HepG2 (cell line): ENCODE results near the gene SYNE2. TPM values are rescaled to one million over a fixed set of nuclear protein-coding genes. Genes with fewer than 3 reads are reported as not detected.

Experiments
- ATAC-seq: fragments of 200-7000 bp; cut with Tn5 transposase; 3 replicates; pipeline ENCODE4 v1.9.1; 2020; ENCODE audit warnings: mild to moderate bottlenecking, moderate library complexity
- BruUV-seq: library from RNA; stranded (reverse); fragments of 400-500 nt; replicated peaks from 2 replicates; lab custom pipeline; 2021; lab: Mats Ljungman, UMichigan
- CTCF ChIA-PET: fragments of 300-600 bp; formaldehyde crosslinking; extraction: SDS; loops from one replicate; lab custom pipeline; 2021; ENCODE audit warnings: low total read pairs, inconsistent platforms, low intra/inter-chr PET ratio; lab: Yijun Ruan, JAX
- POLR2A ChIA-PET: fragments of 350-600 bp; sonication (Branson Sonifier 250); formaldehyde crosslinking; loops from one replicate; lab custom pipeline; 2020; ENCODE audit warnings: antibody characterized with exemption, inconsistent platforms; lab: Yijun Ruan, JAX
- DNase-seq: peaks from one replicate; pipeline ENCODE4 v3.0.0-alpha.2; 2015; ENCODE audit warnings: low spot score
- FAIRE-seq: peaks from 3 replicates; lab custom pipeline; 2011; peaks lifted over from hg19 to GRCh38; lab: Jason Lieb, UNC
- H2AFZ ChIP-seq: one replicate; pipeline ENCODE4 v1.6.1; 2011; ENCODE audit warnings: low read length, inconsistent platforms
- H3K27ac ChIP-seq: fragments of 300-600 bp; 3 replicates; pipeline ENCODE4 v1.8.0; 2011; ENCODE audit warnings: mixed run types, mild to moderate bottlenecking, mixed read lengths, low read length, inconsistent platforms; ENCODE audit not compliant: insufficient read depth; ENCODE audit errors: extremely low read length
- H3K27me3 ChIP-seq, 2 experiments: fragments of 200-600 bp in 1 of 2; 2 replicates in 1 of 2; 3 replicates in 1 of 2; pipeline versions ENCODE4 v1.6.0 to v1.8.0; 2011; ENCODE audit warnings: low read length in 2 of 2, mild to moderate bottlenecking in 2 of 2, moderate library complexity in 2 of 2, inconsistent platforms in 1 of 2; ENCODE audit not compliant: insufficient read depth in 2 of 2, control insufficient read depth in 1 of 2
- H3K36me3 ChIP-seq, 2 experiments: fragments of 200-600 bp in 1 of 2; replicated peaks in 1 of 2; 2 replicates in 1 of 2; 3 replicates in 1 of 2; pipeline versions ENCODE4 v1.5.1 to v1.8.0; 2011; ENCODE audit warnings: low read length in 2 of 2, inconsistent platforms in 1 of 2; ENCODE audit not compliant: insufficient read depth in 2 of 2, control insufficient read depth in 1 of 2
- H3K4me1 ChIP-seq: 2 replicates; pipeline ENCODE4 v1.5.1; 2012; ENCODE audit warnings: low read length, inconsistent platforms; ENCODE audit not compliant: insufficient read depth
- H3K4me2 ChIP-seq: 2 replicates; pipeline ENCODE4 v1.6.0; 2011; ENCODE audit warnings: low read depth, low read length, inconsistent platforms
- H3K4me3 ChIP-seq, 3 experiments: fragments of 200-600 bp in 1 of 3; sonication (generic), shearing (Covaris generic) in 1 of 3; replicated peaks in 1 of 3; 2 replicates each; pipeline ENCODE4 v1.5.1; 2011 to 2016; ENCODE audit warnings: low read length in 3 of 3, inconsistent platforms in 2 of 3, low read depth in 2 of 3, mild to moderate bottlenecking in 2 of 3, control low read depth in 1 of 3, mixed read lengths in 1 of 3; ENCODE audit not compliant: insufficient read depth in 1 of 3
- H3K79me2 ChIP-seq: one replicate; pipeline ENCODE4 v1.6.1; 2011; ENCODE audit warnings: low read length, inconsistent platforms; ENCODE audit not compliant: insufficient read depth
- H3K9ac ChIP-seq: 2 replicates; pipeline ENCODE4 v1.6.0; 2011; ENCODE audit warnings: mild to moderate bottlenecking, low read depth, low read length, inconsistent platforms; ENCODE audit not compliant: insufficient read depth
- H3K9me3 ChIP-seq: 2 replicates; pipeline ENCODE4 v1.5.1; 2012; ENCODE audit warnings: mild to moderate bottlenecking, low read length
- H4K20me1 ChIP-seq: 2 replicates; pipeline ENCODE4 v1.6.0; 2011; ENCODE audit warnings: inconsistent platforms, mild to moderate bottlenecking, low read length, moderate library complexity; ENCODE audit not compliant: insufficient read depth
- DNMT1 ChIP-seq: sonication (generic); formaldehyde crosslinking; IDR thresholded peaks from 2 replicates; pipeline ENCODE4 v1.5.1; 2020; ENCODE audit warnings: mild to moderate bottlenecking, missing genetic modification reagents
- FOXP1 ChIP-seq, 2 experiments: fragments of 450-650 bp in 1 of 2; IDR thresholded peaks; 2 replicates each; pipeline ENCODE4 v1.6.1; 2017 to 2018; ENCODE audit warnings: antibody characterized with exemption in 1 of 2
- HCFC1 ChIP-seq: fragments of 150-350 bp; IDR thresholded peaks from 2 replicates; pipeline ENCODE4 v1.6.1; 2014; ENCODE audit warnings: low read depth, low read length
- PRMT3 ChIP-seq: sonication (generic); formaldehyde crosslinking; IDR thresholded peaks from 2 replicates; pipeline ENCODE4 v1.8.1; 2022; ENCODE audit warnings: low read depth, mild to moderate bottlenecking, moderate library complexity, missing genetic modification reagents, borderline replicate concordance
- SALL1 ChIP-seq: sonication (generic); formaldehyde crosslinking; IDR thresholded peaks from 2 replicates; pipeline ENCODE4 v1.8.0; 2022; ENCODE audit warnings: mild to moderate bottlenecking, missing genetic modification reagents
- SIN3A ChIP-seq: IDR thresholded peaks from 2 replicates; pipeline ENCODE4 v1.6.1; 2011; ENCODE audit warnings: low read depth, mild to moderate bottlenecking, control low read depth, low read length, borderline replicate concordance
- SNAPC2 ChIP-seq: sonication (generic); formaldehyde crosslinking; IDR thresholded peaks from 2 replicates; pipeline ENCODE4 v1.8.1; 2022; ENCODE audit warnings: mild to moderate bottlenecking, missing genetic modification reagents
- SUZ12 ChIP-seq: fragments of 150-350 bp; IDR thresholded peaks from 2 replicates; pipeline ENCODE4 v1.6.1; 2014; ENCODE audit warnings: low read depth, low read length
- THAP11 ChIP-seq: IDR thresholded peaks from 2 replicates; pipeline ENCODE4 v1.6.1; 2016; ENCODE audit warnings: missing biosample characterization, missing genetic modification reagents
- ZNF263 ChIP-seq: sonication (generic); formaldehyde crosslinking; IDR thresholded peaks from 2 replicates; pipeline ENCODE4 v1.4.0; 2020; ENCODE audit warnings: missing genetic modification reagents
- ZNF747 ChIP-seq: sonication (generic); formaldehyde crosslinking; IDR thresholded peaks from 2 replicates; pipeline ENCODE4 v1.8.1; 2023; ENCODE audit warnings: missing genetic modification reagents, mild to moderate bottlenecking, borderline replicate concordance
- ZNF749 ChIP-seq: sonication (generic); formaldehyde crosslinking; IDR thresholded peaks from 2 replicates; pipeline ENCODE4 v1.8.0; 2022; ENCODE audit warnings: mild to moderate bottlenecking, missing genetic modification reagents, moderate library complexity, borderline replicate concordance
- ZSCAN29 ChIP-seq: sonication (generic); formaldehyde crosslinking; conservative IDR thresholded peaks from 2 replicates; pipeline ENCODE4 v1.4.0; 2020; ENCODE audit warnings: mild to moderate bottlenecking, missing genetic modification reagents
- ZSCAN30 ChIP-seq: sonication (generic); formaldehyde crosslinking; IDR thresholded peaks from 2 replicates; pipeline ENCODE4 v1.5.0; 2020; ENCODE audit warnings: mild to moderate bottlenecking, missing genetic modification reagents
- WGBS: methylation state at CpG from one replicate; pipeline ENCODE4 v1.1.6; 2017; ENCODE audit warnings: low lambda C conversion rate; 5-methylcytosine and 5-hydroxymethylcytosine counted together
- in situ Hi-C: cut with HindIII; loops from 2 replicates; pipeline ENCODE4 v1.10.0; 2017; ENCODE audit warnings: low pct_unique_long_range_greater_than_20kb; ENCODE audit not compliant: extremely low pct_ligation_motif_present
- intact Hi-C: fragments of 100-400 bp; cut with micrococcal nuclease; formaldehyde crosslinking; loops from one replicate; pipeline ENCODE4 v1.10.0; 2022; ENCODE audit not compliant: unreplicated experiment
- polyA plus RNA-seq, 8 experiments: library from polyadenylated mRNA; depleted of rRNA in 3 of 8; stranded (reverse) in 7 of 8; unstranded in 1 of 8; fragments of >200 nt; fragmentation: Illumina TruSeq in 4 of 8; extraction: Trizol in 4 of 8; gene quantifications; 2 replicates each; pipeline versions ENCODE4 v1.2.1 to v1.2.3, GENCODE V29; 2011 to 2016; ENCODE audit warnings: low read depth in 4 of 8, missing spikeins in 1 of 8, mixed read lengths in 1 of 8; ENCODE audit not compliant: insufficient read depth in 1 of 8
- total RNA-seq, 5 experiments: library from RNA; depleted of rRNA; stranded (reverse); fragments of >200 nt; fragmentation: Illumina TruSeq; extraction: Trizol; gene quantifications; 2 replicates each; pipeline ENCODE4 v1.2.3, GENCODE V29; 2016; ENCODE audit warnings: low read depth in 1 of 5
- TF ChIP-seq, protein P1 (sequence below): sonication (generic); formaldehyde crosslinking; conservative IDR thresholded peaks from 2 replicates; pipeline ENCODE4 v1.4.0; 2020; ENCODE audit warnings: missing genetic modification reagents
- TF ChIP-seq, protein P2 (sequence below): sonication (generic); formaldehyde crosslinking; IDR thresholded peaks from 2 replicates; pipeline ENCODE4 v1.4.0; 2020; ENCODE audit warnings: mild to moderate bottlenecking, missing genetic modification reagents, borderline replicate concordance

The SYNE2 gene
- total and polyA plus RNA-seq, 2 of the 13 experiments (the other 11 are each of a cell fraction or from before 2014, with no cell fraction given): 6.2 to 13.3 TPM

DNA sequence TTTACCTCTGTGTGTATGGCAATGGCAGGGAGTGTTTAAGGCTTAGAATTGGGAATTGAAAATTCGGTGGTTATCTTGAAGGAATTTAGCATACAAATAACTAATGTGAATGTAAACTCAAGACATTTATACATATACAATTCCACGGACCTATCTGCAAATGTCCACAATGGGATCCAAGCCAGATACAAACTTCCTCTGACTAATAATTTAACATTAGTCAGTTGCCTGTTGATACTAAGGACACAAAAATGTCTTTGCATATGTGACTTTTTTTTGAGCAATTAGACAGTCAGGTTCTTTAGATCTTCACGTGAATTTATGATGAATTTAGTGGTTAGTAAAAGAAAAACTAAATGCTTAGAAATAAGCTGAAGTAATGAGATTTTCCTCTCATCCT lies 400.9 kb downstream of the SYNE2 start:
- ATAC-seq (no peak), DNase-seq (no peak), FAIRE-seq (no peak)
- in situ Hi-C loops: no loop called here
- H3K4me2 ChIP-seq: no peak overlapping the region
- no peaks in the 10 kb centered on the region for H3K79me2 ChIP-seq
- CTCF ChIA-PET: no interaction called here
- H2AFZ ChIP-seq: no peak overlapping the region
- H3K27me3 ChIP-seq: no peaks in the 10 kb centered on the region
- TF ChIP-seq SIN3A: no peak
- TF ChIP-seq ZNF263 (CRISPR knock-in tag): no peak
- TF ChIP-seq, protein P1, sequence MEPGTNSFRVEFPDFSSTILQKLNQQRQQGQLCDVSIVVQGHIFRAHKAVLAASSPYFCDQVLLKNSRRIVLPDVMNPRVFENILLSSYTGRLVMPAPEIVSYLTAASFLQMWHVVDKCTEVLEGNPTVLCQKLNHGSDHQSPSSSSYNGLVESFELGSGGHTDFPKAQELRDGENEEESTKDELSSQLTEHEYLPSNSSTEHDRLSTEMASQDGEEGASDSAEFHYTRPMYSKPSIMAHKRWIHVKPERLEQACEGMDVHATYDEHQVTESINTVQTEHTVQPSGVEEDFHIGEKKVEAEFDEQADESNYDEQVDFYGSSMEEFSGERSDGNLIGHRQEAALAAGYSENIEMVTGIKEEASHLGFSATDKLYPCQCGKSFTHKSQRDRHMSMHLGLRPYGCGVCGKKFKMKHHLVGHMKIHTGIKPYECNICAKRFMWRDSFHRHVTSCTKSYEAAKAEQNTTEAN (CRISPR knock-in tag): no peak
- TF ChIP-seq, protein P2, sequence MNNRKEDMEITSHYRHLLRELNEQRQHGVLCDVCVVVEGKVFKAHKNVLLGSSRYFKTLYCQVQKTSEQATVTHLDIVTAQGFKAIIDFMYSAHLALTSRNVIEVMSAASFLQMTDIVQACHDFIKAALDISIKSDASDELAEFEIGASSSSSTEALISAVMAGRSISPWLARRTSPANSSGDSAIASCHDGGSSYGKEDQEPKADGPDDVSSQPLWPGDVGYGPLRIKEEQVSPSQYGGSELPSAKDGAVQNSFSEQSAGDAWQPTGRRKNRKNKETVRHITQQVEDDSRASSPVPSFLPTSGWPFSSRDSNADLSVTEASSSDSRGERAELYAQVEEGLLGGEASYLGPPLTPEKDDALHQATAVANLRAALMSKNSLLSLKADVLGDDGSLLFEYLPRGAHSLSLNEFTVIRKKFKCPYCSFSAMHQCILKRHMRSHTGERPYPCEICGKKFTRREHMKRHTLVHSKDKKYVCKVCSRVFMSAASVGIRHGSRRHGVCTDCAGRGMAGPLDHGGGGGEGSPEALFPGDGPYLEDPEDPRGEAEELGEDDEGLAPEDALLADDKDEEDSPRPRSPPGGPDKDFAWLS (CRISPR knock-in tag): no peak
- TF ChIP-seq PRMT3 (CRISPR knock-in tag): no peak
- no peak for TF ChIP-seq THAP11 (CRISPR knock-in tag)
- TF ChIP-seq SALL1 (CRISPR knock-in tag): no peak
- no peak for TF ChIP-seq ZSCAN29 (CRISPR knock-in tag)
- TF ChIP-seq SUZ12: no peak
- TF ChIP-seq ZNF749: no peak
- no peak for TF ChIP-seq FOXP1 (IDR thresholded peaks at IDR 0.05)
- TF ChIP-seq FOXP1 (CRISPR knock-in tag; IDR thresholded peaks at IDR 0.05): no peak
- TF ChIP-seq SNAPC2 (CRISPR knock-in tag): no peak
- TF ChIP-seq HCFC1: no peak
- no peak for TF ChIP-seq ZNF747 (CRISPR knock-in tag)
- TF ChIP-seq ZSCAN30: no peak
- no peak for TF ChIP-seq DNMT1 (CRISPR knock-in tag)
- TF ChIP-seq, all 625 proteins: peak for 0
- BruUV-seq: no TSS peak
- Histone ChIP-seq H3K9me3 (no peaks in the 10 kb centered on the region), H3K4me1 (no peaks in the 10 kb centered on the region), H3K4me3 (no peak overlapping the region), H3K9ac (no peak overlapping the region), H3K36me3 (no peaks in the 10 kb centered on the region), H3K27ac (no peak overlapping the region), H4K20me1 (no peaks in the 10 kb centered on the region)
- POLR2A ChIA-PET: no interaction called here
- 3% methylated on average over 3 of the region's 3 CpGs for WGBS
- intact Hi-C loops: no loop called here
